Astrocyte (in vitro differentiated cells and primary cell): Measurements from ENCODE around the gene NEU1. TPM values are rescaled to one million over a fixed set of nuclear protein-coding genes. Genes with fewer than 3 reads are reported as not detected.
"Not testable (repeated sequence)": the region's sequence is repeated elsewhere in the genome, so short reads cannot be mapped to it uniquely, and the experiment has no call there.

ENCODE experiments used
- DNase-seq: peaks from one replicate; pipeline ENCODE4 v3.0.0-alpha.2; 2010; ENCODE audit warnings: low read depth
- FAIRE-seq: peaks from 2 replicates; lab custom pipeline; 2011; peaks lifted over from hg19 to GRCh38; lab: Jason Lieb, UNC
- H2AFZ ChIP-seq: 2 replicates; pipeline ENCODE4 v1.6.0; 2012; ENCODE audit warnings: low read depth, low read length, inconsistent platforms
- H3K27ac ChIP-seq: 2 replicates; pipeline ENCODE4 v1.5.1; 2011; ENCODE audit warnings: low read depth, low read length, inconsistent platforms
- H3K27me3 ChIP-seq: 2 replicates; pipeline ENCODE4 v1.6.0; 2011; ENCODE audit warnings: low read length, inconsistent platforms; ENCODE audit not compliant: insufficient read depth
- H3K36me3 ChIP-seq: 2 replicates; pipeline ENCODE4 v1.5.1; 2011; ENCODE audit warnings: low read length, inconsistent platforms; ENCODE audit not compliant: insufficient read depth
- H3K4me1 ChIP-seq: 2 replicates; pipeline ENCODE4 v1.5.1; 2011; ENCODE audit warnings: low read length, inconsistent platforms; ENCODE audit not compliant: insufficient read depth
- H3K4me2 ChIP-seq: 2 replicates; pipeline ENCODE4 v1.6.0; 2012; ENCODE audit warnings: low read length, inconsistent platforms
- H3K4me3 ChIP-seq: 2 replicates; pipeline ENCODE4 v1.5.1; 2011; ENCODE audit warnings: low read depth, mild to moderate bottlenecking, low read length, inconsistent platforms; ENCODE audit not compliant: insufficient read depth
- H3K79me2 ChIP-seq: 2 replicates; pipeline ENCODE4 v1.6.0; 2012; ENCODE audit warnings: mild to moderate bottlenecking, low read length, inconsistent platforms; ENCODE audit not compliant: insufficient read depth
- H3K9ac ChIP-seq: 2 replicates; pipeline ENCODE4 v1.6.0; 2012; ENCODE audit warnings: mild to moderate bottlenecking, low read length, inconsistent platforms
- H3K9me3 ChIP-seq: 2 replicates; pipeline ENCODE4 v1.5.1; 2012; ENCODE audit warnings: low read depth, mild to moderate bottlenecking, low read length, inconsistent platforms; ENCODE audit not compliant: insufficient read depth
- H4K20me1 ChIP-seq: 2 replicates; pipeline ENCODE4 v1.6.0; 2012; ENCODE audit warnings: low read length, inconsistent platforms; ENCODE audit not compliant: insufficient read depth
- H3K27ac Mint-ChIP-seq: one replicate; pipeline ENCODE4 v1.8.0; 2021; ENCODE audit warnings: mild to moderate bottlenecking, mixed read lengths; ENCODE audit not compliant: unreplicated experiment
- H3K27me3 Mint-ChIP-seq: one replicate; pipeline ENCODE4 v1.8.0; 2021; ENCODE audit warnings: low read depth, mixed read lengths; ENCODE audit not compliant: unreplicated experiment
- H3K36me3 Mint-ChIP-seq: one replicate; pipeline ENCODE4 v1.8.0; 2021; ENCODE audit warnings: low read depth, mixed read lengths; ENCODE audit not compliant: unreplicated experiment
- H3K4me1 Mint-ChIP-seq: one replicate; pipeline ENCODE4 v1.8.0; 2021; ENCODE audit warnings: low read depth, mixed read lengths; ENCODE audit not compliant: unreplicated experiment
- H3K4me3 Mint-ChIP-seq: one replicate; pipeline ENCODE4 v1.8.0; 2021; ENCODE audit warnings: mild to moderate bottlenecking, moderate library complexity, mixed read lengths; ENCODE audit not compliant: unreplicated experiment
- H3K9me3 Mint-ChIP-seq: one replicate; pipeline ENCODE4 v1.8.0; 2021; ENCODE audit warnings: mild to moderate bottlenecking, mixed read lengths; ENCODE audit not compliant: unreplicated experiment
- CTCF ChIP-seq: IDR thresholded peaks from 2 replicates; pipeline ENCODE4 v1.5.1; 2011; ENCODE audit warnings: low read depth, mild to moderate bottlenecking, inconsistent platforms, low read length, moderate library complexity; ENCODE audit not compliant: insufficient read depth
- EZH2 ChIP-seq: IDR thresholded peaks from 2 replicates; pipeline ENCODE4 v1.6.1; 2012; ENCODE audit warnings: mild to moderate bottlenecking, low read length, inconsistent platforms; ENCODE audit not compliant: insufficient read depth
- total RNA-seq: library from RNA; stranded (reverse); gene quantifications from 2 replicates; pipeline ENCODE4 v1.2.1, GENCODE V29; 2021

NEU1 gene
- total RNA-seq, 1 donor from 2014 or later: 47.3 TPM

- Histone ChIP-seq H3K27ac (peak overlapping the region; percentile 75), H3K36me3 (no peaks in the 10 kb centered on the region), H3K4me3 (peak overlapping the region; percentile 66), H3K79me2 (peaks cover 19% of the 10 kb centered on the region), H4K20me1 (peaks cover 16% of the 10 kb centered on the region), H3K9ac (peak overlapping the region; percentile 89), H3K9me3 (no peaks in the 10 kb centered on the region), H2AFZ (peak overlapping the region; percentile 62), H3K4me2 (peak overlapping the region; percentile 95), H3K4me1 (peaks cover 13% of the 10 kb centered on the region), H3K27me3 (no peaks in the 10 kb centered on the region)
- Mint-ChIP-seq H3K27ac (peak overlapping the region; percentile 100), H3K4me3 (peak overlapping the region; percentile 94), H3K4me1 (peaks cover 17% of the 10 kb centered on the region), H3K27me3 (no peaks in the 10 kb centered on the region), H3K9me3 (no peaks in the 10 kb centered on the region), H3K36me3 (peaks cover 3% of the 10 kb centered on the region)
- DNase-seq (no peak), FAIRE-seq (no peak)
- TF ChIP-seq CTCF: no peak
- no peak for TF ChIP-seq EZH2
These were observed 41.2 kb downstream of the NEU1 start for GRCh38 chr6:31821301-31822035.

- Histone ChIP-seq H3K4me1 (peaks cover 13% of the 10 kb centered on the region), H4K20me1 (peaks cover 16% of the 10 kb centered on the region), H3K79me2 (peaks cover 19% of the 10 kb centered on the region)
- not testable (repeated sequence) for H3K9me3 Mint-ChIP-seq, H2AFZ ChIP-seq, H3K27me3 Mint-ChIP-seq, H3K27me3 ChIP-seq, DNase-seq, FAIRE-seq, H3K4me3 ChIP-seq, H3K9ac ChIP-seq, H3K27ac Mint-ChIP-seq, H3K36me3 ChIP-seq, H3K27ac ChIP-seq, H3K9me3 ChIP-seq, H3K4me2 ChIP-seq, H3K36me3 Mint-ChIP-seq
- Mint-ChIP-seq H3K4me3 (peak overlapping the region; percentile 94), H3K4me1 (peaks cover 16% of the 10 kb centered on the region)
These were observed 42.2 kb downstream of the NEU1 start for GRCh38 chr6:31820399-31820798.

GRCh38 chr6:31819871-31820299 lies 42.7 kb downstream of the NEU1 start:
- no peak for TF ChIP-seq CTCF
- TF ChIP-seq EZH2: no peak
- Mint-ChIP-seq H3K36me3 (peaks cover 3% of the 10 kb centered on the region), H3K9me3 (peaks cover 2% of the 10 kb centered on the region), H3K27me3 (no peaks in the 10 kb centered on the region), H3K4me3 (peak overlapping the region; percentile 31), H3K27ac (no peak overlapping the region), H3K4me1 (peaks cover 12% of the 10 kb centered on the region)
- Histone ChIP-seq H3K9me3 (no peaks in the 10 kb centered on the region), H3K4me3 (no peak overlapping the region), H3K27me3 (no peaks in the 10 kb centered on the region), H4K20me1 (peaks cover 16% of the 10 kb centered on the region), H3K4me1 (peaks cover 13% of the 10 kb centered on the region), H3K4me2 (no peak overlapping the region), H2AFZ (no peak overlapping the region), H3K79me2 (peaks cover 19% of the 10 kb centered on the region), H3K9ac (no peak overlapping the region), H3K27ac (no peak overlapping the region), H3K36me3 (no peaks in the 10 kb centered on the region)
- DNase-seq (no peak), FAIRE-seq (no peak)

- peaks cover 19% of the 10 kb centered on the region for H3K79me2 ChIP-seq
- FAIRE-seq, DNase-seq, H3K27ac ChIP-seq, H3K27me3 Mint-ChIP-seq, H3K9me3 Mint-ChIP-seq, H3K27me3 ChIP-seq, H3K9me3 ChIP-seq, H3K36me3 ChIP-seq, H2AFZ ChIP-seq, H3K36me3 Mint-ChIP-seq, H3K27ac Mint-ChIP-seq: not testable (repeated sequence)
- peak overlapping the region; percentile 55 for H3K9ac ChIP-seq
- H4K20me1 ChIP-seq: peaks cover 16% of the 10 kb centered on the region
- peaks cover 22% of the 10 kb centered on the region for H3K4me1 ChIP-seq
- peak overlapping the region; percentile 49 for H3K4me3 ChIP-seq
- Mint-ChIP-seq H3K4me3 (peak overlapping the region; percentile 81), H3K4me1 (peaks cover 18% of the 10 kb centered on the region)
- H3K4me2 ChIP-seq: peak overlapping the region; percentile 88
These were observed 44.6 kb downstream of the NEU1 start for GRCh38 chr6:31817929-31818511.
